Ovary (tissue), 9 donors: ENCODE results near the gene CHAC1. TPM values are rescaled to one million over a fixed set of nuclear protein-coding genes. Genes with fewer than 3 reads are reported as not detected.

ENCODE experiments used
- DNase-seq, 5 donors: peaks; one replicate each; pipeline ENCODE4 v3.0.0-alpha.2; 2019 to 2020
- H3K27ac ChIP-seq, 2 donors: fragments of 200-600 bp; one replicate each; pipeline versions ENCODE4 v1.5.1 to v1.8.0; 2019 to 2022
- H3K27me3 ChIP-seq: fragments of 200-600 bp; one replicate; pipeline ENCODE4 v1.8.0; 2022
- H3K36me3 ChIP-seq: fragments of 200-600 bp; sonication (generic); one replicate; pipeline ENCODE4 v1.5.1; 2019
- H3K4me1 ChIP-seq: one replicate; pipeline ENCODE4 v1.8.1; 2013; ENCODE audit warnings: mild to moderate bottlenecking, moderate library complexity; ENCODE audit not compliant: insufficient read depth
- H3K4me3 ChIP-seq: fragments of 200-600 bp; sonication (generic); one replicate; pipeline ENCODE4 v1.5.1; 2017
- H3K9me3 ChIP-seq, 2 donors: fragments of 200-600 bp in 1 of 2; sonication (generic) in 1 of 2; one replicate each; pipeline versions ENCODE4 v1.5.1 to v1.8.1; 2013 to 2019; ENCODE audit warnings: mild to moderate bottlenecking in 1 of 2, moderate library complexity in 1 of 2
- EP300 ChIP-seq: sonication (generic); formaldehyde crosslinking; IDR thresholded peaks from one replicate; pipeline ENCODE4 v1.6.1; 2017; ENCODE audit warnings: antibody characterized with exemption
- POLR2A ChIP-seq: fragments of 450-650 bp; IDR thresholded peaks from one replicate; pipeline ENCODE4 v1.6.1; 2017; ENCODE audit warnings: antibody characterized with exemption, mild to moderate bottlenecking, moderate library complexity
- whole genome bisulfite sequencing, 3 donors: extraction: QIAGEN DNeasy Blood & Tissue Kit in 1 of 3; methylation state at CpG; one replicate each; pipeline versions ENCODE4 v1.1.5 to v1.1.7; 2013 to 2017; 5-methylcytosine and 5-hydroxymethylcytosine counted together
- intact Hi-C, 4 donors: fragments of 100-400 bp; cut with DNase I; formaldehyde crosslinking; loops; one replicate each; pipeline versions ENCODE4 v1.11.0 to v1.15.1; 2022 to 2023
- polyA plus RNA-seq, 2 donors: library from polyadenylated mRNA; stranded (reverse); fragments of 200-250 nt in 1 of 2; fragments of 350-450 nt in 1 of 2; fragmentation: Illumina TruSeq in 1 of 2; extraction: RNeasy Lipid Tissue Mini Kit (QIAGEN cat#74804) in 1 of 2; gene quantifications; one replicate each; pipeline ENCODE4 v1.2.3, GENCODE V29; 2013 to 2014
- total RNA-seq, 7 donors: library from RNA; depleted of rRNA in 2 of 7; stranded (reverse); fragments of >200 nt in 2 of 7; fragmentation: NEBNext Ultra II Directional in 3 of 7; extraction: Animal tissue kit (Norgen Biotek cat#: 25700) in 3 of 7; gene quantifications; one replicate each; pipeline versions ENCODE4 v1.1.0 to v1.2.4, GENCODE V29; 2016 to 2023
- TF ChIP-seq, protein P1 (sequence below), 3 donors: fragments of 450-650 bp in 2 of 3; fragments of 200-600 bp in 1 of 3; IDR thresholded peaks; one replicate each; pipeline versions ENCODE4 v1.5.1 to v1.8.0; 2016 to 2022; ENCODE audit warnings: antibody characterized with exemption in 3 of 3, mild to moderate bottlenecking in 1 of 3
- donor health status: DM: no; HTN: no; CAD: no; lungs with moderate emphysema.
- donor health status: DM: no; HTN: no; CAD: no.
- donor health status: Bipolar disorder and iron deficiency.
- donor health status: DM: yes; HTN: yes; CAD: no.
- donor health status: DM: no; HTN: no; CAD: no.
- donor health status: DM: yes; HTN: yes; CAD: no.

CHAC1 gene
- total and polyA plus RNA-seq, 9 donors = 0.18 to 146 (median 2.1) TPM

DNA sequence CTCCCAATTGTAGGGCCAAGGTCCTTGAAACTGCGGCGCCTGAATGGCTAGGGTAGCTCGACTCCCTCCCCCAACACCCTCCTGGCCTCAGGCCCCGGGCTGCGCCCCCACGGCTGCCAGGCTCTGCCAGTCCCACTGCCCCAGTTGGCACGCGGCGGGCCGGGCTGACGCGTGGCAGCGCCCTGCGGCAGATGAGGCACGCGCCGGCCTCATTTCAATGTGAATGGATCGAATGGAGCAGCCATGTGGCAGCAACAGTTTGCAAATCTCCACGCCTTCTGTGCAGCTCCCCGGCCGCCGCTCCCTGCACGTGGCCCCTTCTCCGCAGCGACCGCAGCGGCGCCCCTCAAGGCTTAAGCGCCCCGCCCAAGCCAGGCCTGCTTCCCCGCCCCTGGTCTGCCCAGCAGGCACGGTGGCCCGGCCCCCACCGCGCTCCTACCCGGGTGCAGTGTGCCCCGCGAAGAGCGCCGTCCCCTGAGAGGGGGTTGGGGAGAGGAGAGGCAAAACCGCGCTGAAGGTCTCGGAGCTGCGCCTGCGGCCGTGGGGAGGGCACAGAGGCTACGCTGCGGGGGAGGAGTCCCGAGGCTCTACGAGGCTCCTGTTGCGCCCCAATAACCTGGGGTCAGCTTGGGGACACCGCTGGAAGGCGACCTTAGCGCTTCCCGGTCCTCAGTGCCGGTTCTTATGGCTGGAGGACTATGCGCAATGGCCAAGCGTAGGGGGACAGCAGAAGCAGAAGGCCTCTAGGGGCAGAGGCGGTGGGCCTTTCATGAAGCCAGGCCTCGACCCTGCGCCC lies 27.2 kb upstream of the CHAC1 start:
- no peak overlapping the region for H3K27ac ChIP-seq
- intact Hi-C loops = no loop called here
- no peaks in the 10 kb centered on the region for H3K9me3 ChIP-seq
- no peak for TF ChIP-seq POLR2A
- TF ChIP-seq, protein P1, sequence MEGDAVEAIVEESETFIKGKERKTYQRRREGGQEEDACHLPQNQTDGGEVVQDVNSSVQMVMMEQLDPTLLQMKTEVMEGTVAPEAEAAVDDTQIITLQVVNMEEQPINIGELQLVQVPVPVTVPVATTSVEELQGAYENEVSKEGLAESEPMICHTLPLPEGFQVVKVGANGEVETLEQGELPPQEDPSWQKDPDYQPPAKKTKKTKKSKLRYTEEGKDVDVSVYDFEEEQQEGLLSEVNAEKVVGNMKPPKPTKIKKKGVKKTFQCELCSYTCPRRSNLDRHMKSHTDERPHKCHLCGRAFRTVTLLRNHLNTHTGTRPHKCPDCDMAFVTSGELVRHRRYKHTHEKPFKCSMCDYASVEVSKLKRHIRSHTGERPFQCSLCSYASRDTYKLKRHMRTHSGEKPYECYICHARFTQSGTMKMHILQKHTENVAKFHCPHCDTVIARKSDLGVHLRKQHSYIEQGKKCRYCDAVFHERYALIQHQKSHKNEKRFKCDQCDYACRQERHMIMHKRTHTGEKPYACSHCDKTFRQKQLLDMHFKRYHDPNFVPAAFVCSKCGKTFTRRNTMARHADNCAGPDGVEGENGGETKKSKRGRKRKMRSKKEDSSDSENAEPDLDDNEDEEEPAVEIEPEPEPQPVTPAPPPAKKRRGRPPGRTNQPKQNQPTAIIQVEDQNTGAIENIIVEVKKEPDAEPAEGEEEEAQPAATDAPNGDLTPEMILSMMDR (IDR thresholded peaks at IDR 0.05) = no peak
- no peak for TF ChIP-seq EP300
- H3K27me3 ChIP-seq = peaks cover 4% of the 10 kb centered on the region
- no peaks in the 10 kb centered on the region for H3K36me3 ChIP-seq
- no peak for DNase-seq
- H3K4me1 ChIP-seq = peaks cover 11% of the 10 kb centered on the region
- H3K4me3 ChIP-seq = no peak overlapping the region
- 8 to 13% (median 9%) methylated on average over 59 to 61 of the region's 61 CpGs for WGBS, 3 donors

DNA sequence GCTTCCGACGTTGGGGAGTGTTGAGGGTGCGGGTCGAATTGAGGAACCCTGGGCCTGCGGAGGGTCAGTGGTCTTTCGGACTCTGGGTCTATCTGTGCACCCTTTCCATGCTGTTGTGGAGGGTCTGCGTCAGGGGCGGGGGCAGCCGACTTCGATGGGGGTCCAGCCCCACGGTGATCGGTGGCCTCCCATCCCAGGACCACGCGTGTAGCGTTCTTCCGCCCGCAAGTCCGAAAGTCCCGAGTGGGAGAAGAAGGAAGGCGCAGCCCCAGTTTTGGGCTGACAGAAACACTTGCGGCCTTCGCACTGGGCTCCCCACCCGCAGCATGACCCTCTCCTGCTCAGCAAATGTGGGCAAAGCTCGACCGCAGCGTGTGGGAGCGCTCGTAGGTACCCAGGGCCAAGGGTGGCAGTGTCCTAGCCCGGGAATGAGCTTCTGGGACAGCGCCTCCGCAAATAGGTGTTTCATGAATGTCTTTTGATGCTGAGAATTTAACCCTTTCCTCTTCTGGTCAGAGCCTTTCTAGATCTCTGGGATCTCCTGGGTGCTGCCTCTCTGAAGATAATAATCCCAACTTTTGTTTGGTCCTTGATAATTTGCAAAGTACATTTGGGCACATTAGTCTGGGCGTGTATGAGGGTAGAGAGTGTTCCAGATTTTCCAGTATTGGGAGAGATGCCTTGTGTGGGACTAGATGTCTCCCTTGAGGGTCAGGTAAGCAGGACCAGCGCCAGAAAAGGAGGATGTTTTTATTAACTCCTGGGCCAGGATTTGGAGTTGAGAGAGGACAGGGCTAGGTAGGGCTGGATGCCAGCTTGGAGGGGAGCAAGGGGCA lies 26.4 kb upstream of the CHAC1 start:
- WGBS, 3 donors = 25 to 44% (median 31%) methylated on average over 33 of the region's 33 CpGs
- peaks cover 4% of the 10 kb centered on the region for H3K27me3 ChIP-seq
- DNase-seq = no peak
- intact Hi-C loops = no loop called here
- H3K4me3 ChIP-seq = no peak overlapping the region
- no peaks in the 10 kb centered on the region for H3K36me3 ChIP-seq
- H3K27ac ChIP-seq = no peak overlapping the region
- TF ChIP-seq POLR2A (no peak), EP300 (no peak)
- TF ChIP-seq, protein P1 (IDR thresholded peaks at IDR 0.05) = no peak
- H3K4me1 ChIP-seq = peaks cover 11% of the 10 kb centered on the region
- no peaks in the 10 kb centered on the region for H3K9me3 ChIP-seq

DNA sequence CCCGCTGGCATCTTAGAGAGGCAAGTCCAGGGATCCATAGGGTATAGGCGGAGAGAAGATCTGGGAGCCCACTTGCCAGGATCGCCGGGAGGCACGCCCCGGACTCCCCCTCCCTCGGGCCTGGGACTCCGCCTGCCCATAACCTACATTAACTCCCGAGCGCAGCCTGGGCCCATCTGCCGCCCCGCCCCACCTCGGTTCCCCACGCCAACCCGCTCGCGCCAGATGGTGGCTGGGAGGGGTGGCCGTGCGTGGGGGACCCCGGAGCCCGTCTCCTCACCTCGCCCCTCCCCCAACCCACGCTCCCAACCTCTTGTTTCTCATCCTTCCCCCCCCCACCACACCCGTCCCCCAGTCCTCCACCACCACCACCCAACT lies 25.8 kb upstream of the CHAC1 start:
- no peaks in the 10 kb centered on the region for H3K36me3 ChIP-seq
- H3K4me1 ChIP-seq = peaks cover 11% of the 10 kb centered on the region
- intact Hi-C loops = no loop called here
- 4 to 10% (median 8%) methylated on average over 24 of the region's 24 CpGs for WGBS, 3 donors
- peaks cover 4% of the 10 kb centered on the region for H3K27me3 ChIP-seq
- no peak overlapping the region for H3K27ac ChIP-seq
- no peaks in the 10 kb centered on the region for H3K9me3 ChIP-seq
- TF ChIP-seq POLR2A (no peak), EP300 (no peak)
- TF ChIP-seq, protein P1 (IDR thresholded peaks at IDR 0.05) = no peak
- no peak overlapping the region for H3K4me3 ChIP-seq
- DNase-seq = no peak

DNA sequence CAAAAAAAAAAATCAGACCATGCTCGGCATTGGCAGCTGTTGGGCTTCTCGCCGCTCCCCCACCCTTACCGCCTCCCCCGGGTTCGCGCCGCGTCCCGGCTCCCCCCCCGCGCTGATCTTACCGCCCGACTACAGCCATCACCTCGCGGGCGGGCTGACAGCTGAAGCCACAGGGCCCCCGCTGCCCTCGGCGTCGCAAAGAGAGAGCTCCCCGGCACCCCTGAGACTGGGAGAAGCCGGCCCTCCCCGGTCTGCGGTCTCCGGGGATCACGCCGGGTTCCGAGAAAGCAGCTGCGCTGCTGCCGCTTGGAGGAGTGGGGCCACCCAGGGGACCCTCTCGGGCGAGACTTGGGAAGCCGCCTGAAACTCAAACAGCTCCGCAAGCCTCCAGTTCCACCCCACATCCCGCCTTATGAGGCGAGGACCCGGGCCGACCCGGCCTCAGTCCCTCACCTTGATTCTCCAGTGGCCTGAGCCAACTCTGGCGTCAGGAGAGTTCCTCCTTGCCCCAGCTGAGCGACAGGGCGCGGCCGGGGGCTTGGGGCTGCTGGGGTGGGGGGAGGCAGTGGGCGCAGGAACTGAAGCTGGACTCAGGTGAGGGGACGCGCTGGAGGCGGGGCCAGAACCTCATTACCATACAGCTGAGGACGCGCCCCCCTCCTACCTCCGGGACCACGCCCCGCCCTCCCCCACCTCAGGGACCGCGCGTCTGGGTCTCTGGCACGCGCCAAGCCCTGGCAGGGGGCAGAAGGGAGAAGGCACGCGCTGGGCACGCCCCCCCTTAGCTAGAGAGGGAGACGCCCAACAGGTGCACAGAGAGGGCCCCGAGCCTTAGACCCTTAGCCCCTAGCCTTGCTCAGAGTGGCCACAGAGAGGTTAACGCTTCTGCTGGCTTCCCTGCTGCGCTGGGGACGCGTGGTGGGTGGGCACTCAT lies 25.1 kb upstream of the CHAC1 start:
- Histone ChIP-seq H3K9me3 (no peaks in the 10 kb centered on the region), H3K4me3 (peak overlapping the region; percentile 40), H3K27ac (no peak overlapping the region), H3K4me1 (peaks cover 11% of the 10 kb centered on the region), H3K27me3 (peaks cover 4% of the 10 kb centered on the region), H3K36me3 (no peaks in the 10 kb centered on the region)
- intact Hi-C loops = no loop called here
- no peak for DNase-seq
- 0 to 1% (median 0%) methylated on average over 28 to 68 of the region's 68 CpGs for WGBS, 3 donors
- TF ChIP-seq POLR2A = no peak
- TF ChIP-seq, protein P1 (IDR thresholded peaks at IDR 0.05) = no peak
- no peak for TF ChIP-seq EP300
